Body of pancreas (tissue), 4 donors: ENCODE results near the gene CCSER1. TPM values are rescaled to one million over a fixed set of nuclear protein-coding genes. Genes with fewer than 3 reads are reported as not detected.

Experiments used
- ATAC-seq: fragments of 150-250 bp; one replicate; pipeline ENCODE4 v1.9.1; 2016
- DNase-seq, 4 donors: peaks; one replicate each; pipeline ENCODE4 v3.0.0-alpha.2; 2019
- H3K27ac ChIP-seq, 4 donors: fragments of 200-600 bp; sonication (generic); 1 replicate in 3 of 4; 2 replicates in 1 of 4; pipeline versions ENCODE4 v1.5.1 to v1.6.1; 2016 to 2019; ENCODE audit warnings: mild to moderate bottlenecking in 1 of 4, mixed read lengths in 1 of 4, moderate library complexity in 1 of 4
- H3K27me3 ChIP-seq, 2 donors: fragments of 200-600 bp; sonication (generic); one replicate each; pipeline ENCODE4 v1.6.0; 2016; ENCODE audit warnings: mild to moderate bottlenecking in 1 of 2
- H3K36me3 ChIP-seq, 2 donors: fragments of 200-600 bp; sonication (generic); replicated peaks in 1 of 2; 2 replicates each; pipeline ENCODE4 v1.5.1; 2016; ENCODE audit warnings: low read depth in 2 of 2; ENCODE audit not compliant: insufficient read depth in 1 of 2
- H3K4me1 ChIP-seq: fragments of 200-600 bp; sonication (generic); one replicate; pipeline ENCODE4 v1.6.0; 2016
- H3K4me3 ChIP-seq, 2 donors: fragments of 200-600 bp; sonication (generic); 1 replicate in 1 of 2; 2 replicates in 1 of 2; pipeline ENCODE4 v1.5.1; 2016 to 2019
- H3K9me3 ChIP-seq, 3 donors: fragments of 200-600 bp; sonication (generic); 1 replicate in 2 of 3; 2 replicates in 1 of 3; pipeline ENCODE4 v1.5.1; 2016
- CTCF ChIP-seq, 7 experiments: fragments of 450-650 bp in 4 of 7; fragments of 200-600 bp in 3 of 7; sonication (generic) in 3 of 7; IDR thresholded peaks; one replicate each; pipeline ENCODE4 v1.5.1; 2016 to 2019; ENCODE audit warnings: antibody characterized with exemption in 7 of 7
- POLR2A ChIP-seq, 3 donors: fragments of 450-650 bp; IDR thresholded peaks; one replicate each; pipeline ENCODE4 v1.6.1; 2016; ENCODE audit warnings: antibody characterized with exemption in 3 of 3, mild to moderate bottlenecking in 2 of 3
- WGBS, 2 donors: methylation state at CpG; one replicate each; pipeline ENCODE4 v1.1.5; 2017; 5-methylcytosine and 5-hydroxymethylcytosine counted together
- intact Hi-C: fragments of 100-400 bp; cut with DNase I; formaldehyde crosslinking; loops from one replicate; pipeline ENCODE4 v1.15.1; 2023
- total RNA-seq, 2 donors: library from RNA; depleted of rRNA; stranded (reverse); fragments of >200 nt; gene quantifications; one replicate each; pipeline ENCODE4 v1.1.0, GENCODE V29; 2016

Gene CCSER1
- total RNA-seq, 2 donors from 2014 or later = 13.2 to 14.5 TPM

GRCh38 chr4:90137555-90137954 lies 10.4 kb downstream of the CCSER1 start:
- ATAC-seq (no peak), DNase-seq (no peak)
- no peak overlapping the region for H3K4me3 ChIP-seq
- TF ChIP-seq POLR2A (IDR thresholded peaks at IDR 0.05) (no peak), CTCF (IDR thresholded peaks at IDR 0.05) (no peak)
- no peaks in the 10 kb centered on the region for H3K4me1 ChIP-seq
- WGBS, 2 donors = 46 to 57% methylated on average over 4 of the region's 4 CpGs
- intact Hi-C loops = no loop called here
- no peak overlapping the region for H3K27ac ChIP-seq
- no peaks in the 10 kb centered on the region for H3K27me3 ChIP-seq
- H3K36me3 ChIP-seq = no peaks in the 10 kb centered on the region
- H3K9me3 ChIP-seq = no peaks in the 10 kb centered on the region

GRCh38 chr4:90142081-90142480 lies 14.9 kb downstream of the CCSER1 start:
- no peak overlapping the region for H3K4me3 ChIP-seq
- no peak overlapping the region for H3K27ac ChIP-seq
- no peak for TF ChIP-seq CTCF (IDR thresholded peaks at IDR 0.05)
- TF ChIP-seq POLR2A (IDR thresholded peaks at IDR 0.05) = no peak
- H3K9me3 ChIP-seq = no peaks in the 10 kb centered on the region
- H3K27me3 ChIP-seq = no peaks in the 10 kb centered on the region
- no peak for ATAC-seq
- DNase-seq = no peak
- intact Hi-C loops = no loop called here
- 24 to 50% methylated on average over 1 of the region's 1 CpG for WGBS, 2 donors
- H3K4me1 ChIP-seq = peaks cover 6% of the 10 kb centered on the region
- H3K36me3 ChIP-seq = no peaks in the 10 kb centered on the region

- ATAC-seq (no peak), DNase-seq (no peak)
- no peak for TF ChIP-seq POLR2A (IDR thresholded peaks at IDR 0.05)
- no peak for TF ChIP-seq CTCF (IDR thresholded peaks at IDR 0.05)
- 87 to 91% methylated on average over 2 of the region's 2 CpGs for WGBS, 2 donors
- H3K36me3 ChIP-seq = no peaks in the 10 kb centered on the region
- no peaks in the 10 kb centered on the region for H3K9me3 ChIP-seq
- intact Hi-C loops = no loop called here
- peaks cover 17% of the 10 kb centered on the region for H3K4me1 ChIP-seq
- H3K4me3 ChIP-seq = no peak overlapping the region
- no peaks in the 10 kb centered on the region for H3K27me3 ChIP-seq
- no peak overlapping the region for H3K27ac ChIP-seq
These were observed 18.1 kb downstream of the CCSER1 start for GRCh38 chr4:90145319-90145718.

GRCh38 chr4:90146306-90146705 lies 19.1 kb downstream of the CCSER1 start:
- Histone ChIP-seq H3K36me3 (no peaks in the 10 kb centered on the region), H3K9me3 (no peaks in the 10 kb centered on the region), H3K27me3 (no peaks in the 10 kb centered on the region), H3K4me3 (no peak overlapping the region), H3K27ac (no peak overlapping the region), H3K4me1 (peaks cover 17% of the 10 kb centered on the region)
- intact Hi-C loops = no loop called here
- no peak for ATAC-seq
- WGBS, 2 donors = 42 to 49% methylated on average over 5 of the region's 5 CpGs
- TF ChIP-seq CTCF (IDR thresholded peaks at IDR 0.05) = no peak
- TF ChIP-seq POLR2A (IDR thresholded peaks at IDR 0.05) = no peak
- DNase-seq = no peak

GRCh38 chr4:90148574-90149148 lies 21.5 kb downstream of the CCSER1 start:
- H3K4me1 ChIP-seq = peaks cover 17% of the 10 kb centered on the region
- WGBS, 2 donors = 32 to 37% methylated on average over 2 of the region's 2 CpGs
- intact Hi-C loops = no loop called here
- no peak overlapping the region for H3K27ac ChIP-seq
- DNase-seq = no peak
- peak; percentile 53 for ATAC-seq
- H3K27me3 ChIP-seq = no peaks in the 10 kb centered on the region
- TF ChIP-seq CTCF (IDR thresholded peaks at IDR 0.05) (no peak), POLR2A (IDR thresholded peaks at IDR 0.05) (no peak)
- H3K36me3 ChIP-seq = no peaks in the 10 kb centered on the region
- H3K4me3 ChIP-seq = no peak overlapping the region
- H3K9me3 ChIP-seq = no peaks in the 10 kb centered on the region
